GM18511 (cell line): Measurements from ENCODE around the gene PRIMA1.

Source experiments
- ATAC-seq: cut with Tn5 transposase; IDR thresholded peaks from one replicate; pipeline ENCODE4 v1.9.1; 2021; ENCODE audit warnings: mild to moderate bottlenecking, moderate library complexity; ENCODE audit not compliant: unreplicated experiment

The PRIMA1 gene, protein sequence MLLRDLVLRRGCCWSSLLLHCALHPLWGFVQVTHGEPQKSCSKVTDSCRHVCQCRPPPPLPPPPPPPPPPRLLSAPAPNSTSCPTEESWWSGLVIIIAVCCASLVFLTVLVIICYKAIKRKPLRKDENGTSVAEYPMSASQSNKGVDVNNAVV

DNA sequence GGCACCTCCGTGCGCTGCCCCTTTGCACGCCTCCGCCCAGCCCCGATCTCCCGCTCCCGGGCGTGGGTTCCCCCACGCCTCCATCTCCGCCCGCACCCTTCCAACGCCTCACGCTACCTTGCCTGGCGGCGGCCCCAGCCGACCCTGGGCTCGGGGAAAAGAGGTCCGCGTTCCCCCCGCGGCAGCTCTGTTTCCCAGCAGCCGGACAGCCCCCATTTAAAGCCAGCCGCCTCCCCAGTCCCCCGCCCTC is at the start of gene PRIMA1:
Gene PRIMA1 (minus strand): TSS at position 193 of the 250 bp plus-strand sequence. CDS start 767 bp downstream, outside the sequence.
- no peak for ATAC-seq

- no peak for ATAC-seq
Measured at GRCh38 chr14:93834699-93835371, 46.5 kb upstream of the PRIMA1 start.

- no peak for ATAC-seq
Measured at GRCh38 chr14:93832665-93833064, 44.4 kb upstream of the PRIMA1 start.

GRCh38 chr14:93832081-93832480 is 43.8 kb upstream of the PRIMA1 start:
- no peak for ATAC-seq

DNA sequence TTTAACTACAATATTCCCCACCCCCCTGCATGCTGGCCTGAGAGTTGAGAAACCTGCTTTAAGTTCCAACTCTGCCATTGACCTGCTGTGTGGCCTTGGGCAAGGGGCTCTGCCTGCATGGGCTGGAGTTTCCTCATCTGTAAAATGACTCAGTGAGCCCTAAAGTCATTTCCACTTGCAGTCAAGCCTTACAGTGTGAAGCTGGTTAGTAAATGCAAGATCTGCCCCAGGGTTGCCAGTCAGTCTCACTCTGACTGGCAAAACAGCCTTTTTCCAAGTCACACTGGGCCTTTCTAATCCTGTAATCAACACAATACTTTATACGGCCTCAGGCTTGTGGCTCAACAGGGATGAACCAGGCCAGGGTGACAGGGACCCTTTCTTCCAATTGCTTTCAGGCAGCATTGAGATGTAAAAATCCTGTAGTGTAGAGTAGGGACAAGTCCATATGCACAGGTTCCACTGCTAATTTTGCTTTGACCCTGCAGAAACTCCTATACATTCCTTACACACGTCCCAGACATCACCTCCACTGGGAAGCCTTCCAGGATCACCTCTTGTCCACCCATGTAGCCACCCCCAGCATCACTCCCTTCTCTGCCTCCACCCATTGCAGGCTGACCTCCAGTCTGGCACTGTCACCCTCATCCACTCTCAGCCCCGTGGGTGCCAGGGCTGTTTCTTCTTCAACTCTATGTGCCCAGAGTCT is 42.6 kb upstream of the PRIMA1 start:
- no peak for ATAC-seq

GRCh38 chr14:93829839-93830481 is 41.7 kb upstream of the PRIMA1 start:
- ATAC-seq = no peak

- ATAC-seq = no peak
Measured at GRCh38 chr14:93825235-93825553, 36.9 kb upstream of the PRIMA1 start.

GRCh38 chr14:93824518-93825234 is 36.4 kb upstream of the PRIMA1 start:
- no peak for ATAC-seq

GRCh38 chr14:93824076-93824475 is 35.8 kb upstream of the PRIMA1 start:
- ATAC-seq = no peak

- no peak for ATAC-seq
Measured at GRCh38 chr14:93821051-93821450, 32.8 kb upstream of the PRIMA1 start.

DNA sequence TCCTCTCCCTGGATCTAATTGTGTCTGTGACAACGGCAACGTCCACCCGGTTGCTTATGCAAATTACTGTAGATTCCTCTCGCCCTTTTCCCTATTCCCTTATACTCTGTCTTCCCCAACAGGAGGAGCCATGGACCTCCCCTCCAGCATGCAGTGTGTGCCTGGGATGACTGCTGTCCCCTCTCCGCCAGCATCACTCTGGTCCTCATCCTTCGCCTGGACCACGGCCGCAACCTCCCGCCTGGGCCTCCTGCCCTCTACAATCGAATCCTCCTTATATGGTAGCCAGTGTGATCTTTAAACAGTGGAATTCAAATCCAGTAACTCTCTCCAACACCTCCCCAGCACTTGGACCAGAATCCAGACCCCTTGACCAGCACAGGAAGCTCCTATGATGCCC is 30.6 kb upstream of the PRIMA1 start:
- ATAC-seq = no peak

- ATAC-seq = no peak
Measured at GRCh38 chr14:93811676-93812075, 23.4 kb upstream of the PRIMA1 start.

DNA sequence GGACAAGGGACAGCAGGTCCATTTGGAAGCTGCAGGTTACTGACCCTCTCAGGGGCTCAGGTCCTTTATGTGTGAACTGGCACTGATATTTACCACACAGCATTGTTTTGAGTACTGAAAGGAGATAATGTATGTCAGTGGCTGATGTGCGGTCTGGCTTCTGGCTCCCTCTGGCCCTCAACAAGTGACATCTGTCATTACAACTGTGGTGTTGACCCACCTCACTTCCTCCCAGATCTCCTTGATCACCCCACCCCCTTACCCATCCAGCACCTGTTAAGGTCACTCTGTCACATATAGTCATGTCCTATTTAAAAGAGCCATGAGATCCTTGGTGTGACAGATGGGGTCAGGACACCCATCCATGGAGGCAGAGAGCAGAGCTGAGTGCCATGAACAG is 22.7 kb upstream of the PRIMA1 start:
- no peak for ATAC-seq

DNA sequence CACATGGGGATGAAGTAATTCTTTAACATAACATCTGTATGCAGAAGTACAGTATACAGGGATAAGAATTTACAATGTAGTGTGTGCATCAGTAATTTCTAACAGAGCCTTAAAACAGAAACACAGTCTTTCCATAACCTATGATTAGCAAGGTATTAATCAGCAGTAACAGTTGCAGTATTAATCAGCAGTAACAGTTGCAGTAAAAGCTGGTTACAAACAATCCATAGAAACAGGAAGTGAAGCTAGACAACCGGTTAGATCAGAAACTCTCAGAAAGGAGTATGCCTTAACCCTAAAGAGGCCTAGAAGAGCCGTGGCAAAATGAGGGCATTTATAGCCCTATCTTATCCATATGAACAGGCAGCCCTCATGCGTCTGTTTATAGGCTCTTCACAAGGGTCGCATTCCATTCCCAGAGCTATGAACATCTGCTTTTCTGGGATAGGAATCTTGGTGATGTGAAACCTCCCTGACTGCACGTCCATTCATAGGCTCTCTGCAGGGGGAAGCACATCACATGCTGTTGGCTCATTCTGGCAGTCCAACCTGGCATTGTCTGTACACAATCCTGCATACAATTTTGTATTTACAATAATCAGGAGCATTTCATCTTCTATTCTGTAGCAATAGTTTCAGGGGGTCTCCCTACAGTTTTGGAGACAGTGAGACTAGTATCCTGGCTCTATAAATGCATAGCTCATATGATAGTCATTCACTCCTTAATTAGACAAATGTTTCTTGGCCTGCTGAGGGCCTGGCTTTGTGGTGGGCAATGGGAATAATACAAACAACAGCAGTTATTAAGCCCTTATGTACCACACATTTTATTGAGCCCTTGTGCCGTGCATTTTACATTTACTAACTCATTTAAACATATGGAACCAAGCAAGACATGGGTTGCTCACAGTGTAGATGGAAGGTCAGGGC is 21.5 kb upstream of the PRIMA1 start:
- peak; percentile 76 for ATAC-seq

GRCh38 chr14:93804654-93805053 is 16.4 kb upstream of the PRIMA1 start:
- ATAC-seq = no peak

DNA sequence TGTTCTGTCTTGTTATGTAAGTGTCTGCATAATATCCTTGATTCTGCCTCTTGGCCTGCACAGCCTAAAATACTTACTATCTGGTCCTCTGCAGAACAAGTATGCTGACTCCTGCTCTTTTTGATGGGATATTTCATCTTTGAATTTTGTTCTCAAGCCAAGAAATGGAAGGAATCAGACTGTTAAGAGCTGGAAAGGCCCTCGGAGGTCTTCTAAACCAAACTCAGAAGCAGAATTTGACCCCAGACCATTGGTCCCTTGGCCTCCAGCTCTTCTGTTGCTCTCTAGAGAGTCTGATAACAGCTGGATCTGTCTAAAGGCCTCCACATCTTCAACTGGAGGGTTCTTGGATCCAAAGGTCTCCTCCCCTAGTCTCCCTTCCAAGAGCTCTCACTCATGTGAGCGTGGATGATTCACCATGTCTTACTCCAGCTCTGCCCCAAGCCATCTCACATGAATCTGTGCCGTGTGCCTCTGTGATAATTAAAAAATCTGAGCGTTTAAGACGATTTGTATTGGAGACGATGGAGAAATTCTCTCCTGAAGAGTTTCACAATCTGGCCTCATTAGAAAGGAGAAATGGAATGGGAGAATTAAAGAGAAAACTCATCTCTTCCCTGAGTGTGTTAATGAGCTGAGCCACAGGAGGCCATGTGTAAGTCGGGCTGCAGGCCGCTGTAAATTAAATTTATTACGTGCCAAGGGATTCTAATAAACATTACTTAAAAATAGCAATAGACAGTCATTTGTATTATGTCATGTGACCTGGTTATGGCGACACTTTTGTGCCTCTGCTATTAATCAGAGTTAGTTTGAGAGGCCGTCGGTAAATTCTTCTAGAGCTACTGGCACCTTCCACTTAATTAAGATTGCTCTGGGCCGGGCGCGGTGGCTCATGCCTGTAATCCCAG is 15.4 kb upstream of the PRIMA1 start:
- ATAC-seq = no peak

- no peak for ATAC-seq
Measured at GRCh38 chr14:93799989-93800921, 12.0 kb upstream of the PRIMA1 start.

GRCh38 chr14:93799617-93799988 is 11.3 kb upstream of the PRIMA1 start:
- ATAC-seq = no peak
